ENCODE measurements around the gene MICU2.

MICU2 gene

GRCh38 chr13:21518617-21519144, 85.3 kb downstream of the MICU2 start:
- Histone ChIP-seq H2AFZ (ENCODE audit: low read depth, low read length) (no peak overlapping the region), H3K27ac (ENCODE audit: low read length) (no peak overlapping the region), H3K9me3 (ENCODE audit: insufficient read depth, low read length) (no peaks in the 10 kb centered on the region), H3K79me2 (ENCODE audit: low read length) (no peaks in the 10 kb centered on the region), H3K4me2 (ENCODE audit: low read length) (no peak overlapping the region), H4K20me1 (ENCODE audit: insufficient read depth, low read length) (no peaks in the 10 kb centered on the region), H3K4me3 (ENCODE audit: low read length) (no peak overlapping the region), H3K36me3 (replicated peaks; ENCODE audit: low read depth, low read length) (no peaks in the 10 kb centered on the region), H3K4me1 (ENCODE audit: low read length) (no peaks in the 10 kb centered on the region), H3K9ac (ENCODE audit: low read length) (no peak overlapping the region), H3K27me3 (ENCODE audit: low read depth, low read length) (no peaks in the 10 kb centered on the region)
- TF ChIP-seq EZH2phosphoT487 (IDR thresholded peaks at IDR 0.05; ENCODE audit: low read depth) (no peak), CTCF (IDR thresholded peaks at IDR 0.05; ENCODE audit: low read depth, low read length) (no peak)

GRCh38 chr13:21517576-21517975, 86.4 kb downstream of the MICU2 start:
- no peaks in the 10 kb centered on the region for H3K4me1 ChIP-seq (ENCODE audit: low read length)
- H3K27ac ChIP-seq (ENCODE audit: low read length), result no peak overlapping the region
- peaks cover 4% of the 10 kb centered on the region for H3K36me3 ChIP-seq (replicated peaks; ENCODE audit: low read depth, low read length)
- no peaks in the 10 kb centered on the region for H3K79me2 ChIP-seq (ENCODE audit: low read length)
- no peak overlapping the region for H3K4me3 ChIP-seq (ENCODE audit: low read length)
- no peaks in the 10 kb centered on the region for H3K9me3 ChIP-seq (ENCODE audit: insufficient read depth, low read length)
- no peak overlapping the region for H3K9ac ChIP-seq (ENCODE audit: low read length)
- no peak overlapping the region for H2AFZ ChIP-seq (ENCODE audit: low read depth, low read length)
- H4K20me1 ChIP-seq (ENCODE audit: insufficient read depth, low read length), result no peaks in the 10 kb centered on the region
- H3K27me3 ChIP-seq (ENCODE audit: low read depth, low read length), result no peaks in the 10 kb centered on the region
- TF ChIP-seq CTCF (IDR thresholded peaks at IDR 0.05; ENCODE audit: low read depth, low read length) (no peak), EZH2phosphoT487 (IDR thresholded peaks at IDR 0.05; ENCODE audit: low read depth) (no peak)
- no peak overlapping the region for H3K4me2 ChIP-seq (ENCODE audit: low read length)

GRCh38 chr13:21516805-21517204, 87.2 kb downstream of the MICU2 start:
- Histone ChIP-seq H3K36me3 (replicated peaks; ENCODE audit: low read depth, low read length) (peaks cover 4% of the 10 kb centered on the region), H3K9me3 (ENCODE audit: insufficient read depth, low read length) (no peaks in the 10 kb centered on the region), H3K9ac (ENCODE audit: low read length) (no peak overlapping the region), H3K4me1 (ENCODE audit: low read length) (no peaks in the 10 kb centered on the region), H2AFZ (ENCODE audit: low read depth, low read length) (no peak overlapping the region), H3K4me3 (ENCODE audit: low read length) (no peak overlapping the region), H3K79me2 (ENCODE audit: low read length) (no peaks in the 10 kb centered on the region), H3K27ac (ENCODE audit: low read length) (no peak overlapping the region), H3K27me3 (ENCODE audit: low read depth, low read length) (no peaks in the 10 kb centered on the region), H4K20me1 (ENCODE audit: insufficient read depth, low read length) (no peaks in the 10 kb centered on the region), H3K4me2 (ENCODE audit: low read length) (no peak overlapping the region)
- TF ChIP-seq CTCF (IDR thresholded peaks at IDR 0.05; ENCODE audit: low read depth, low read length), result no peak

- H2AFZ ChIP-seq (ENCODE audit: low read depth, low read length), result no peak overlapping the region
- no peak overlapping the region for H3K4me2 ChIP-seq (ENCODE audit: low read length)
- H3K9ac ChIP-seq (ENCODE audit: low read length), result no peak overlapping the region
- H3K4me1 ChIP-seq (ENCODE audit: low read length), result no peaks in the 10 kb centered on the region
- no peaks in the 10 kb centered on the region for H4K20me1 ChIP-seq (ENCODE audit: insufficient read depth, low read length)
- no peaks in the 10 kb centered on the region for H3K27me3 ChIP-seq (ENCODE audit: low read depth, low read length)
- H3K27ac ChIP-seq (ENCODE audit: low read length), result no peak overlapping the region
- no peaks in the 10 kb centered on the region for H3K9me3 ChIP-seq (ENCODE audit: insufficient read depth, low read length)
- H3K4me3 ChIP-seq (ENCODE audit: low read length), result no peak overlapping the region
- H3K79me2 ChIP-seq (ENCODE audit: low read length), result no peaks in the 10 kb centered on the region
- no peak for TF ChIP-seq CTCF (IDR thresholded peaks at IDR 0.05; ENCODE audit: low read depth, low read length)
- TF ChIP-seq EZH2phosphoT487 (IDR thresholded peaks at IDR 0.05; ENCODE audit: low read depth), result no peak
- peaks cover 7% of the 10 kb centered on the region for H3K36me3 ChIP-seq (replicated peaks; ENCODE audit: low read depth, low read length)
Measured at GRCh38 chr13:21511849-21512248, 92.1 kb downstream of the MICU2 start.
